ENCODE results near the gene KCNMA1. TPM values are rescaled to one million over a fixed set of nuclear protein-coding genes. Genes with fewer than 3 reads are reported as not detected.
"Not testable (repeated sequence)": the region's sequence is repeated elsewhere in the genome, so short reads cannot be mapped to it uniquely, and the experiment has no call there.

The KCNMA1 gene
- total RNA-seq, 1 experiment from 2014 or later: 23.3 TPM

DNA sequence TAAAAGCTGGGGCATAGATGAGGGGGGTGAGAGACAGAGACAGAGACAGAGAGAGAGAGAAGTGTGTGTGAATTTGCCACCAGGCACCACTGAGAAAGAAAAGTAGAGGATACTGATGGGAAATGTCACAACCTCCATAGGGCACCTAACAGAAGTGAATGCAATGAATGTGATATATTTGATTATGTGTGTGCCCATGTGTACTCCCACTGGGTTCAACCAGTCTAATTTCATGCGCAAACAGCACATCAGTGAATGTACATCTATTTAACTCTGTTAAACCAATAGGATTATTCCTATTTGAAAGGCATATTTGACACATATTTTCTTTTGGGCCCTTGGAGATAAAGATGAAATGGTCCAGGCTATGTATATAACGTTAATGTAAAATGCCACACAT lies 241.3 kb downstream of the KCNMA1 start:
- DNase-seq (ENCODE audit: low read depth): no peak

- peak; percentile 29 for DNase-seq (ENCODE audit: low read depth)
Observed at GRCh38 chr10:77393821-77394501, 243.6 kb downstream of the KCNMA1 start.

DNA sequence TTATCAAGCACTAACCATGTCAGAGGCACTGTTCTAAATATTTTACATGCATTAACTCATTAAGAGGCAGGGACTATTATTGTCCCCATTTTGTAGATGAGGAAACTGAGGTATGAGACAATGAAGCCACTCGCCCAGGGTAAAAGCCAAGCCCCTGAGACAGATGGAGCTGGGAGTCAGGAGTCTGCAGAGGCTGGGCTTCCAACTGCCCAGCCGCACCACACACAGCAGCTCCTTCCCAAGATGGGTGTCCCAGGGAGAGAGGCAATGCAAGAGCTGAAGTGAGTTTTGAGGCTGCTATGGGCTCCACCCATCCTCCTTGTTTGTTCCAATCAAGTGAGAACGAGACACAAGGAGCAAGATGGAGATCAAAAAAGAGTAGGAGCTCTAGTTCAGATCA lies 244.2 kb downstream of the KCNMA1 start:
- DNase-seq (ENCODE audit: low read depth): no peak

GRCh38 chr10:77392851-77393250 lies 244.8 kb downstream of the KCNMA1 start:
- peak; percentile 99 for DNase-seq (ENCODE audit: low read depth)

GRCh38 chr10:77392236-77392721 lies 245.3 kb downstream of the KCNMA1 start:
- peak; percentile 80 for DNase-seq (ENCODE audit: low read depth)

GRCh38 chr10:77391605-77392235 lies 245.9 kb downstream of the KCNMA1 start:
- peak; percentile 93 for DNase-seq (ENCODE audit: low read depth)

DNA sequence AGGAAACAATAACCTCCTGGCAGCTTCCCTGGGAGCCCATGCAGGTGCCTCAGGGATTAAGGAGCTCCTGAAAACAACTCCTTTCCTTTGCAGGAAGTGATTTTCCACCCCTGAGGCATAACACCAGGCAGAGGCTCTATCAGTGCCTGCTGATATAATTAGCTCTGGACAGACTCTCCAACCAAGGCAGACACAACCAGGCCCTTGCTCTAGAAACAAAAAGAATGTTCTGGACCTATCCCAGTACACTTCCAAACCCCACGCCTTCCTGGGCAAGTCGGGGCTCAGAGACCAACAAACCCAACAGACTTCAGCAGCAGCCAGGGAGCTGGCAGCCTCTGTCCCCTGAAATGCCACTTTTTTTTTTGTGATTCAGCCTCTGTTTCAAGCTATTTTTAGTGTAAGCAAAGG lies 247.1 kb downstream of the KCNMA1 start:
- peak; percentile 86 for DNase-seq (ENCODE audit: low read depth)

DNA sequence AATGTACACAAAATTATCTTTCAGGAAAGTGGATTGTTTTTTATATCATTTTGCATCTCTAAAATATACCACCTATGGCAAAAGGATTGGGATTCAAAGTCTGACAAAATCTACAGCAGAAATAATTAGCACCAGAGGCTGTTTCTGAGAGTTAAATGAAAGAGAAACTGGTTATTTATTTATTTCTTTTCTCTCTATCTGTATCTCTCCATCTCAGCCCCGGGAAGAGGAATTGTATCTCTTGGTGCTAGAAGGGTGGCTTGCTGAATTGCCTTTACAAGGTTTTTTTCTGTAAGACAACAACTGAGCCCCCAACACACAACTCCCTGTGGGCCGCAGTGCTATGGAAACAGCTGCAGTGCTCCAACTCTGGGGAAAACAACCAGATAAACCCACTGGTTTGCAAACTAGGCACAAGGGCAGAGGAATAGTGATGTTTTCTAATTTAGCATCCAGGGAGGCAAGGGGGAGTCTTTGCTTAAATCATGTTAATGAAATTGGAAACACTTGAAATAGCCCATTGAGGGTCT lies 249.0 kb downstream of the KCNMA1 start:
- no peak for DNase-seq (ENCODE audit: low read depth)

DNA sequence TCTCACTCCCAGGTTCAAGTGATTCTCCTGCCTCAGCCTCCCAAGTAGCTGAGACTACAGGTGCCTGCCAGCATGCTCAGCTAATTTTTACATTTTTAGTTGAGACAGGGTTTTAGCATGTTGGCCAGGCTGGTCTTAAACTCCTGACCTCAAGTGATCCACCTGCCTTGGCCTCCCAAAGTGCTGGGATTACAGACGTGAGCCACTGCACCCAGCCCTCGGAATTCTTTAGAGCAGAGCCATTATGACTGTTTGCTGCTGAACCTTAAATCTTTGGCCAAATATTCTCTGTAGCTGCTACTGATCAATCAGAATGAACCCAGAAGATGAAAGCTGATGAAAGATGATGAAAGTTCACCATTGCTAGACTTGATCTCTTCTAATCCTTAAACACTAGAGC lies 249.9 kb downstream of the KCNMA1 start:
- not testable (repeated sequence) for DNase-seq (ENCODE audit: low read depth)

- no peak for DNase-seq (ENCODE audit: low read depth)
Observed at GRCh38 chr10:77387247-77387646, 250.4 kb downstream of the KCNMA1 start.

- peak; percentile 71 for DNase-seq (ENCODE audit: low read depth)
Observed at GRCh38 chr10:77386838-77387237, 250.8 kb downstream of the KCNMA1 start.

- no peak for DNase-seq (ENCODE audit: low read depth)
Observed at GRCh38 chr10:77386365-77386764, 251.2 kb downstream of the KCNMA1 start.

- DNase-seq (ENCODE audit: low read depth): no peak
Observed at GRCh38 chr10:77385315-77385714, 252.3 kb downstream of the KCNMA1 start.

- no peak for DNase-seq (ENCODE audit: low read depth)
Observed at GRCh38 chr10:77383861-77384553, 253.6 kb downstream of the KCNMA1 start.

- DNase-seq (ENCODE audit: low read depth): no peak
Observed at GRCh38 chr10:77381750-77382149, 255.9 kb downstream of the KCNMA1 start.

GRCh38 chr10:77380723-77381122 lies 256.9 kb downstream of the KCNMA1 start:
- no peak for DNase-seq (ENCODE audit: low read depth)

GRCh38 chr10:77380191-77380590 lies 257.4 kb downstream of the KCNMA1 start:
- no peak for DNase-seq (ENCODE audit: low read depth)

GRCh38 chr10:77378366-77379349 lies 258.9 kb downstream of the KCNMA1 start:
- DNase-seq (ENCODE audit: low read depth): no peak

DNA sequence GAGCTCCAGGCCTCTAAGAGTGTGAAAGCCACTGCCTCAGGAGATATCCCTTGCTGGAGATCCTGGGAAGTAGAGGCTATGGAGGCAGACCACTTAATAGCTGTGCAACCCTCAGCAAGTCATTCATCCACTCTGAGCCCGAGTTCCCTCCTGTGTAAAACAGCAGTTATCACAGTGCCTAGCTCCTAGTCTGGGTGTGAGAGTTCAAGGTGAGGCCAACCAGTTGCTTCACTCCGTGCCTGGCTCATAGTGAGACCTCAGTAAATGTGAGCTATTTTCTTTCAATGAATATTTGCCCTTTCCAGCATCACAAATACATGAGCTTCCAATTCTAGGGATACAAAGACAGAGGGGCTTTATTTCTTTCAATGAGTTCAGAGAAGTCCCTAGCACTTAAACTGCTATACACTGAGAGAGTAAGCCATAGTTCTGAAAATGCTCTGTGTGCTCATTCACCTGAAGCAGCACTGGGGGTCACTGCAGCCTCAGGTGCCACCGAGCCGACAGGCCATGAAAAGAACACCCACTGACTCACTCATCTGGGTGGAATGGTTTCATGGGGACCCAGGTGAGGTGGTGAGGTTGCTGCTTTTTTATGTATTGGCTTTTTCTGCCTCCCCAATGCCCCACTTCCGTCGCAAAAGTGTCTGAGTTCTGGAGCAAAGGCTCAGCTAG lies 259.8 kb downstream of the KCNMA1 start:
- peak; percentile 21 for DNase-seq (ENCODE audit: low read depth)

DNA sequence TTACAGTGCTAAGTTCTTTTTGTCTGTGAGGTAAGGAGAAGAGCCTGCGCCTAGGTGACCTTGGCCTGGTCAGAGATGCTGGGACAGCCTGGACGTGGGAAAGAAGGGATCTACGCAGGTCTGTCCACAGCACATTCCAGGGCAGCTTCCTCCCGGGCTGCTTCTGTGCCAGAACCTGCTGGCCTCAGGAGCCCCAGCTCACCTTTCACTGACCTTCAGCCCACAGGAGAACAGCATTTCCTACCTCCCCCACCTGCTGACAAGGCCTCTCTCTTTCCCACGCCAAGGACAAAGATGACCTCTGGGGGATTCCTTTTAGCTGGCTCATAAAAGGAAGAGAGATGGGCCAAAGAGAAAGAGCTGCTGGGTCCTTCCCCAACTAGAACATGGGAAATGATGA lies 260.6 kb downstream of the KCNMA1 start:
- DNase-seq (ENCODE audit: low read depth): peak; percentile 87

DNA sequence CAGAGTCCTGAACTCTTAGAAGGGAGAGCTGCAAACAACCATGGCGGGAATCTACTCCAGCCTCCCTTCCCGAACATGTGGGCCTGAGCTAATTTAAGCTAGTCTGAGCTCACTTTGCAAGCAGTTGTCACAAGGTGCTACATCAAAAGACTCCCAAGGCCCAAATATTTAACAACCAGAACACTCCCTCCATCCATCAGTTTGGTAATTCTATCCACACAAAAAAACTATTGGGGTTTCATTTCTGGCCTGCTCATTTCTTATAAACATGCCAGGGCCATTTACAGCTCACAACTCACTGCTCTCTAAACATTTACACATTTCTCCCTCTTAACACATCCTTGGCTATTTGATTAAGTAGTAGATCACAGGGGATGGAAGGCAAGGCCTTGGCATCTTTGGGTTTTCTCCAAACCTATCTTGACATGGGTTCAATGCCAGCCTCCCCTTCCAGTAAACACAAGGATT lies 263.4 kb downstream of the KCNMA1 start:
- no peak for DNase-seq (ENCODE audit: low read depth)
